GM18867 (cell line): ENCODE data around the gene UGT2A3.

ENCODE experiments used
- ATAC-seq: cut with Tn5 transposase; IDR thresholded peaks from one replicate; pipeline ENCODE4 v1.9.1; 2021; ENCODE audit warnings: mild to moderate bottlenecking, moderate library complexity; ENCODE audit not compliant: unreplicated experiment

UGT2A3 gene

DNA sequence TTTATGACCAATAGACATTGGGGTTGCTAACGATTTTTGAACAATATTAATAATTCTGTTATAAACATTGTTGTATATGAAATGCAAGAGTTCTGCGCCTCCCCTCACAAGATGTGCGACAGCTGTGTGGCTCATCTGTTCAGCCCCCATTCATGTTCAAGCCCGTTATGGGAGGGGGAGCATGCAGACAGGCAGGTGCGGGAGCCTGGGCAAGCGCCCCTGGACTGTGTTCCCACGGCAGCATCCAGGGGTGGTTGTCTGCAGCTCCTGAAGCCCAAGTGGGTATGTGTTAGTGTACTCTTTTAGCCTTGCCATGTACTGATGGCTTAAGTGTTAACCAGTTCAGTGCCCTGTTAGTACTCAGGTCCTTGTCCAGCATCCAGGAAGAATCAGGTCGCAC lies 34.6 kb downstream of the UGT2A3 start:
- no peak for ATAC-seq

DNA sequence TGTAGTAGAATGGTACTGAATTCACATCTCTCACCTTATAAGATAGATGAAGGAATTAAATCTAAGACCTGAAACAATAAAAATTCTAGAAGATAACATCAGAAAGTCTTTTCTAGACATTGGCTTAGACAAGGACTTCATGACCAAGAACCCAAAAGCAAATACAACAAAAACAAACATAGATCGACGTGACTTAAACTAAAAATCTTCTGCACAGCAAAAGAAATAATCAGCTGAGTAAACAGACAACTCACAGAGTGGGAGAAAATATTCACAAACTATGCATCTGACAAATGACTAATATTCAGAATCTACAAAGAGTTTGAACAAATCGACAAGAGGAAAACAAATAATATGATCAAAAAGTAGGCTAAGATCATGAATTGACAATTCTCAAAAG lies 38.8 kb downstream of the UGT2A3 start:
- ATAC-seq = no peak

DNA sequence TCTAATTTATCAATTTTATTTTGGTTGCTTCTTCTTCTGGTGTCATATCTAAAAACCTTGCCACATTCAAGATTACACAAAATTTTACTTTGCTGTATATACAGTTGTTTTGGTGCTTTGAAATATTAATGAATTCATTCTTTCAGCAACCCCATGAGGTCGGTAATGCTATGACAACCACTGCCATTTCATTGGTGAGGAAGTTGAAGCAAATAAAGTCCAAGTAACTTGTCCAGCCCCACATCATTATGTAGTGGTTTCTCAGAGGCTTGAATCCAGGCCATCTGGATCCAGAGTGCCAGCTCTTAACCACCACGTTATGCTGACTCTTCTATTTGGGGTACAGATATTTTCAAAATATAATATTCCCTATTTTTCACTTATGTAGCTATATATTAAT lies 42.2 kb downstream of the UGT2A3 start:
- ATAC-seq = no peak

DNA sequence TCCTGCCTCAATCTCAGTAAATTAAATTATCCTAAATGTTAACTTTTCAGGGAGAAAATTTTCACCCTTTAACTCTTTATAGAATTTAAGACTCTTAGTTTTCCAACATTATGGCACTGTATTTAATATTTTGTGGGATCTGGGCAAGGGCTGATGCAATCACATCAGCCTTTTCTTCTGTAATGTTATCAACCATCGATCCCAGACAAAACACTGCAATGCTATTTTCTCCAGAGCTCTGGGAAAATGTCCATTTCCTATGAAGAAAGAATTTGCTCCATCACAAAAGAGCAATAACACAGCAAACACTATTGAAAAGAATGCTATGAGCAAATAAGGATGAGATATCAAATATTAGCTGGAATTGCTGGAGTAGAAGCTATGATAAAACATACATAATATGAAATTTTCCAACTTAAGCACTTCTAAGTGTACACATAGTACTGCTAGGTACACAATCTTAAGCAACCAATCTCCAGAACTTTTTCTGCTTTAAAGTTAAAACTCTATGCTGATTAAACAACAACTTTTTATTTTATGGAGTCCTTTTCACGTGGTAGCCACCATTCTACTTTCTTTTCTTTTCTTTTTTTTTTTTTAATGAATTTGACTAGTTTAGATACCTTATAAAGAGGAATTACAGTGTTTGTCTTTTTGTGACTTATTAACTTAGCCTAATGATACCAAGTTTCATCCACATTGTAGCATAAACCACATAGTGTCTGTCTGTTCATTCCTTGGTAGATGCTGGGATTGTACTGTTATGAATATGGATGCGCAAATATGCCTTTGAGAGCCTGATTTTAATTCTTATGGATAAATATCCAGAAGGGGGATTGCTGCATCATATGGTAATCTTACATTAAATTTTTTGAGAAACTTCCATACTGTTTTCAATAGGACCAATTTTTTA lies 43.6 kb downstream of the UGT2A3 start:
- ATAC-seq = no peak

DNA sequence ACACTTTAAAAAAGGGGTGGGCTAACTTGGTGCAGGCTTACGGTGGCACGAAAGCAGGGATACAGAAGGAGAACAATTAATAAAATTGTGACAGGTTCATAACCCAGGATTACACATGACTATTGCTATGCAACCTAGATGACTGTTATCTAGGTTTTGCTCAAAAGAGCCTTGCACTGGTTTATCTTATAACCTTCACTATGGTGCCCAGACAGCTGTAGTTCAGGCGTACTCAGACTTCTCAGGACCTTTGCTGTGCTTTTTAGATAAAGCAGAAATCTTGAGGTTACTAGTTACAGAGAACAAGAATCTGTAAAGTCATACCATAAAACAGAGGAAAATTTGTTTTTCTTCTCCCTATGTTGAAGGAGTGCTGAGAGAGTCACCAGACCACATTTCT lies 44.4 kb downstream of the UGT2A3 start:
- no peak for ATAC-seq

DNA sequence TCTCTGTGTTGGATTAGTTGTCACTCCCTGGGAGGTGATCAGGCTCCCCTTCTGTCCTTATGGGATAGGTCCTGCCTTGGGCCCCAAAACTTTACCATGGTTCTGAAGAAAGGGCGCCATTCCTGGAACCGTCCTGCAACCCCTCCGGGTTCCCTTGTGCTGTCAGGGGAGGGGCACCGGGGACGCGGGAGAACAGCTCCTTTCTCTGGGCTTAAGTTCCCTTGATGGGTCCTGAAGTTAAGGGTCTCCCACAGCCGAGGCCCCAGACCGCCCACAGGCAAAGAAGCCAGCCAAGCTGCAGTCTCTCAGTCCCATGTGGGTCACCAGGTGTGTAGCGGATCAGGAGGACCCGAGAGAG lies 44.8 kb downstream of the UGT2A3 start:
- no peak for ATAC-seq

DNA sequence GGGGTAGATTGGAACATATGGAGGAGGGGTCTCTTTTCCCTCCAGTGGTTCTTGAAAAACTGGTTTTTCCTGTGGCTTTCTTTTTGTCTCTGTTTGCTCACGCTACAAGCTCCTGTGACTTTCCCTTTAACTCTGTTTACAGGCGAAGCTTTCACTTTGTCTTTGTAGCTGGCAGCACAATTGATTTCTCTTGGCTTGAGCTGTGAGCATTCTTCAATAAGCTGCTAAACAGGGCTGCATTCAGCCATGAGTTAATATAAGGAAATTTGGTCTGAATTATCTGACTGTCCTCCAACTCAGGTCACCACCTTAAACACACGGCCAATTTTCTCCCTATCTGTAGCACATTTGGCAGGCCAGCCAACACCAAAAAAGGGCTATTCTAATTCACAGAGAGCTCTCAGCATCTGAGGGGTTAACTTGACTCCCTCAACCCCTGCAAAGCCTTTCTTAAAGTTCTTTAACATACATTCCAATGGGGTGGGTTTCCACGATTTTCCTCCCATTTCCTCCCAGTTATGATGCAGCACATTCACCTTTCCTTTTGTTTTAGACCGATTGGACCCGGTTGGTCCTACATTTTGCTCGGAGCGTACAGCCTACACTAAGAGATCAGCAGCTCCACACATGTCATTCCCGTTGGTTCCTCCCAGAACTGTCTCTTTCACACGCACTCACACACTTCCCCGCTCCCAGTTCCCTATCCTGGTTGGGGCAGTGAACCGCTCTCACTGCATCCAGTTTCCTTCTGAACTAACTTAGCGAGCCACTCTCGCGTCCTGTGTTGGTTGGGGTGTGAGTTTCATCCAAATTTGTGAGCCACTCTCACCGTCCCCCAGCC lies 45.4 kb downstream of the UGT2A3 start:
- ATAC-seq = no peak

DNA sequence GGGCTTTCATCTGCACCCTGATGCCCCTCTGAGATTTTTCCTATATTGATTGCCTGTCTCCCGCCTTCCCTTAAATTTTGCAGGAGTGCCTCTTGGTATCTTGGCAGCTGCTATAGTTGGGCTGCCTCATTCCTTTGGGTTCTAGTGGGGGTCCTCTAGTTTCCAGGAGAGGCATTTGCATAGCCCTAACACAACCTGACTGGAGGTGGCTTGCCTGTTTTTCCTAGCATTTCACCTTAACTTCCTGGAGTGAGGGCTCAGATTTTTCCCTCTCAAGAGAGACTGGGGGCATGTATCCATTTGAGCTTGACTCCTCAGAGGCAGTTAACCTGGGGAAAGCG lies 46.0 kb downstream of the UGT2A3 start:
- no peak for ATAC-seq

DNA sequence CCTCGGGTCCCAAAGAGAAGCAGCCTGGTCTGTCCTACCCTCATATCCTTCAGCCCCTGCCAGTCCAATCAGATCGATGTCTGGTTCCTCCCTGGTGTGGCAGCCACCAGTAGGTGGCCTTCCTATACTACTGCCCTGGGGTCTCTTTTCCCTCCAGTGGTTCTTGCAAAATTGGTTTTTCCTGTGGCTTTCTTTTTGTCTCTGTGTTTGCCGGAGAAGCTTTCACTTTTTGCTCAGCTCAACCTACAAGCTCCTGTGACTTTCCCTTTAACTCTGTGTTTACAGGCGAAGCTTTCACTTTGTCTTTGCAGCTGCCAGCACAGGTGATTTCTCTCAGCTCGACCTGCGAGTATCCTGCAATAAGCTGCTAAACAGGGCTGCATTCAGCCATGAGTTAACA lies 46.8 kb downstream of the UGT2A3 start:
- peak; percentile 75 for ATAC-seq

DNA sequence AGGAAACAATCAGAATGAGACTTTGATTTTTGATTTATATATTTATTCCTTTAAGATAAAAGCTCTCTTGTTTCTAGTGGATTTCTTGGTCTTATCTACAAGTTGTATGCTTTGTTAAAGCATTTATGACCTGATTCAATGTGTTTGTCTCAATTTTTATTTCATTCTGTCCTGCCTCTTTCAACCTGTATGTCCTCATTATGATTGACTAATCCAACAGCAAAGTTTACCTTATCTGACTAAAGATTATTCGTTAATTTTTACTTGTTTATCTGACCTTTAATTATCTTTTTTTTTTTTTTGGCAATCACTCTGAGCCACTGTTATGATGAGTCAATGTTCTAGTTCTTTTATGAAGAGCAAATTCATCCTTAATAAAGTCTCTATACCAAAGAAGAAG lies 54.9 kb downstream of the UGT2A3 start:
- ATAC-seq = no peak

DNA sequence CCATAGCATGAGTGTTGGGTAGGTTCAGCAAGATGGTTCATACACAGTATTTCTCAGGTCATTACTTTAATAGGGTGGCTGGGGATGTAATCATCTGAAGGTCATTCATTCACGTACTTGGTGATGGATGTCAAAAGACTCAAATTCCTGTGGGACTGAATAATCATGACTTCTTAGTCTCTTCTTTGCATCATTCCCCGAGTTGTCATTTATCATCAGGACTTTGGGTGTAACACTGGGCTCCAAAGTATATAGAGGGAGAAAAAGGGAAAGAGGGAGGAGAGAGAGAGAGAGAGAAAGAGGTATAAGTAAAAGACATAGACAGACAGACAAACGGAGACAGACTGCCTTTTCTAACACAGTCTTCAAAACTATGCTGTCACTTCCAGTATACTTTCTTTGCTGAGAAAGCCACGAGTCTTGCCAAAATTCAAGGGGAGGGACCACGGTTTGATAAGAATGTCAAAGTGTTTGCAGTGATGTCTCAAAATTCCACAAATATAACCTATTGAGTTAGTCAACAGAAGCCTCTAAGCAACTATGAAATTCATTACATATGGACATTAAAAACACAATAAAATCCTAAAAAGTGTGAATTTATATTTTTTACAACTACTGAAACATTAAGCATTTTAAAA lies 55.9 kb downstream of the UGT2A3 start:
- ATAC-seq = no peak

DNA sequence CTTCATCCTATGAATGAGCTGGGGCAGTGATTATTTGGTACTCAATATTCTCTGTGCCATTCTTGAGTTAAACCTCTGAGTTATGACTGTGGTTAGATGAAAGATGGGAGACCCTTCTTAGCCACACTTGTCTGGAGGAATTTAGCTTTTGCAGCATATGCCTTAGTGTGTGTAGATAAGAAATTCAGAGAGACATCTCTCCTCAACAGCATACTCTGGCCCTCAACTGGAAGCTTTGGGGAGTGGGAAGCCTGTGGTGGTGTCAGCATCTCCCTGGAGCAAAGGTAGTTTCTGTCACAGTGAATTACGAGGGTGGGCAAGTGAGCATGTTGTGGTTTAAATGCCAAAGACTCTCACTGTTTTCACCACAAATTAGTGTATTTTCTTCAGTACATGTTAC lies 58.7 kb downstream of the UGT2A3 start:
- no peak for ATAC-seq

DNA sequence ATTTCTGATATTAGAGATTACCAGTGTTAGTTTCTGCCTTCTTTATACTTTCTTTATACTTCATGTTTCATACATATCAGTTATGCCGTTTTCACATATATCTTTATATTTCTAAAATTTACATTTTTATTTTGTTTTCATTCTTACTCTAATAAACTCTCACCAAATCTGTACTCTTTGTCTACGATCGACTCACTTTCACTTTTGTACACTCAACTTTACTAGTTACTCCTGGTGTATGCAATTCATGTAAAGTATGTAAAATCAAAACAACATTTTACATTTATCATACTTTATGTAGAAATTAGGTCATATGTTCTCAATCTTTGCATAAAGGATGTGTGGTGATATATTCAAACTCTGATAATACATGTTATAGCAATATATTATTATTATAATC lies 59.9 kb downstream of the UGT2A3 start:
- no peak for ATAC-seq

DNA sequence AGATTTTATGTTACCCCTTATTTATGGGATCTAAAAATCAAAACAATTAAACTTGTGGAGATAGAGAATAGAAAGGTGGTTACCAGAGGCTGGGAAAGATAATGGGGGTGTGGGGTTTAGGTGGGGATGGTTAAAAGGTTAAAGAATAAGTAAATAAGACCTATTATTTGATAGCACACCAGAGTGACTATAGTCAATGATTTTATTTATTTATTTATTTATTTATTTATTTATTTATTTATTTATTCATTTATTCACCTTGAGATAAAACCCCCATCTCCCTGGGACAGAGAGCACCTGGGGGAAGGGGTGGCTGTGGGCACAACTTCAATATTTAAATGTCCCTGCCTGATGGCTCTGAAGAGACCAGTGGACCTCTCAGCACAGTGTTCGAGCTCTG lies 66.1 kb downstream of the UGT2A3 start:
- ATAC-seq = no peak

DNA sequence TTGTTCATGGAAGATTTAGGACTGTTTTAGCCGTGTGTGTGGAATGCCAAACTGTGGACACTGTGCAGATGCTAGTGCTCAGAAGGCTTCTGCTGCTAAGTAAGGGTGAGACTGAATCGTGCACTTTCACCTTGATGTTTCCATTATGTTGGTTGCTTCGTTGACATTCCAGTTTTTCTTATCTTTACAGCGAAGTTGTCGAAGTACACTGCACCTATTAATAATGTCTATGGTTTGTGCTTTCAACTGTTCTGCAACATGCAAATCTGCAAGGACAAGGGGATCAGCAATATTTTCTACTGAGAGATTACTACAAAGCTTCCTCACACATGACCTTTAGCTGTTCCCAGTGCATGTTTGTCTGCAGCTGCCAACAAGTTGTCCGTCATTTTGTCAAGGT lies 67.7 kb downstream of the UGT2A3 start:
- ATAC-seq = no peak
